Measurements from ENCODE around the gene BOD1L1. TPM values are rescaled to one million over a fixed set of nuclear protein-coding genes. Genes with fewer than 3 reads are reported as not detected.

BOD1L1 gene
- total RNA-seq, 1 experiment from 2014 or later = 37.2 TPM

DNA sequence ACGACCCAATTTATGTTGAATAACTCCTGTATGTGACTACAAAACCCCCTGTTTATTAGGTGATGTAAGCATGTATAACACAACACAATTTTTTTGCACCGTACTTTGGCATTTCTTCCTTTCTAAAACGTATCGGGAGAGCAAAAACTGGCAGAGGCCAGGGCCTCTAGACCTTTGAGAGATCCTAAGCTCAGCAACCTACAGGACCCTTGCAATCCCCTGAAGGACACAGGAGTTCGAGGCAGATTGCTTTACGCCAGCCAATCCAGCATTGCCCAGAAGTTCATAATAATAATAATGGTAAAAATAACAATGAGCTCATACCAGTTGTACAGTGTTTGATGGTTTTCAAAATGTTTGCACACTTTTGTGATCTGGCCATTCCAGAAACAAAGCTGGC, 90.9 kb downstream of the BOD1L1 start:
- no peaks in the 10 kb centered on the region for H3K4me1 Mint-ChIP-seq (ENCODE audit: low read depth, unreplicated experiment)

DNA sequence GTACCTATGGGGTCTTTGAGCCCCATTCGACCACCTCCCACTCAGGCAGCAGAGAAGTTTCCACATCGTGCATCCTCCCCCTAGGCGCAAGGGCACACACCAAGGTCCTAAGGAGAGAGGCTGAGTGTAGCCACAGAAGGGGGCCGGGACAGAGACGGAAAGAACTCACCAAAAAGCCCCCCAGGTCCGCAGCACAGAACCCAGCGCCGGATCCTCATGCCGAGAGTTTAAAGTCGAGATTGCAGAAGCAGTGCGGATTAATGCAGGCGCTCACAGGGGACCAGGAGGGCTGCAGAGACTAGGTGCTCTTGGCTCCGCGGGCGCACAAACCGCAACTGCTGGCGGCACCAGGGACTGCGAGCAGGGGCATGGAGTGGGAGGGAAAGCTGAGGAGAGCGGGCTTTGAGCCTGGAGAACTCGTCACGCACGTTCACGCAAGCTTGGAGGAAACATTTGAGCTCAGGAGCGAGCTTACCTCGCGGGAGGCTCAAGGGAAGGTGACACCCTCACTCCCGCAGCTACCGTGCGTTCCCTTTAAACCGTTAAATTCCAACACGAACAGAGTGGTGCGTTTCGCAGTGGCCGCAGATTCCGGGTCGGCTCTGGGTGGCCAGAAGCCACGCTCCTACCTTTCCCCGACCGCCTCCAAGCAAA, 91.7 kb downstream of the BOD1L1 start:
- Mint-ChIP-seq H3K4me1 (ENCODE audit: low read depth, unreplicated experiment) (no peaks in the 10 kb centered on the region), H3K4me3 (ENCODE audit: unreplicated experiment) (no peak overlapping the region), H3K9me3 (ENCODE audit: unreplicated experiment) (no peaks in the 10 kb centered on the region), H3K36me3 (ENCODE audit: insufficient read depth, unreplicated experiment) (no peaks in the 10 kb centered on the region), H3K27ac (ENCODE audit: unreplicated experiment) (no peak overlapping the region), H3K27me3 (ENCODE audit: insufficient read depth, unreplicated experiment) (peaks cover 2% of the 10 kb centered on the region)
- TF ChIP-seq, protein P1, sequence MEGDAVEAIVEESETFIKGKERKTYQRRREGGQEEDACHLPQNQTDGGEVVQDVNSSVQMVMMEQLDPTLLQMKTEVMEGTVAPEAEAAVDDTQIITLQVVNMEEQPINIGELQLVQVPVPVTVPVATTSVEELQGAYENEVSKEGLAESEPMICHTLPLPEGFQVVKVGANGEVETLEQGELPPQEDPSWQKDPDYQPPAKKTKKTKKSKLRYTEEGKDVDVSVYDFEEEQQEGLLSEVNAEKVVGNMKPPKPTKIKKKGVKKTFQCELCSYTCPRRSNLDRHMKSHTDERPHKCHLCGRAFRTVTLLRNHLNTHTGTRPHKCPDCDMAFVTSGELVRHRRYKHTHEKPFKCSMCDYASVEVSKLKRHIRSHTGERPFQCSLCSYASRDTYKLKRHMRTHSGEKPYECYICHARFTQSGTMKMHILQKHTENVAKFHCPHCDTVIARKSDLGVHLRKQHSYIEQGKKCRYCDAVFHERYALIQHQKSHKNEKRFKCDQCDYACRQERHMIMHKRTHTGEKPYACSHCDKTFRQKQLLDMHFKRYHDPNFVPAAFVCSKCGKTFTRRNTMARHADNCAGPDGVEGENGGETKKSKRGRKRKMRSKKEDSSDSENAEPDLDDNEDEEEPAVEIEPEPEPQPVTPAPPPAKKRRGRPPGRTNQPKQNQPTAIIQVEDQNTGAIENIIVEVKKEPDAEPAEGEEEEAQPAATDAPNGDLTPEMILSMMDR (IDR thresholded peaks at IDR 0.05; ENCODE audit: insufficient read depth in 1 of 2, low read depth in 1 of 2, low read length in 1 of 2, severe bottlenecking in 1 of 2, unreplicated experiment in 1 of 2) = no peak
- ChIA-PET POLR2A (no interaction called here), CTCF (no interaction called here)
- no TSS peak for BruUV-seq (replicated peaks)
- Histone ChIP-seq H3K4me3 (ENCODE audit: low read depth, low read length) (no peak overlapping the region), H3K27me3 (replicated peaks; ENCODE audit: control insufficient read depth, insufficient read depth, low read length) (no peaks in the 10 kb centered on the region), H3K9me3 (no peaks in the 10 kb centered on the region), H3K4me1 (no peaks in the 10 kb centered on the region), H3K36me3 (ENCODE audit: control insufficient read depth, insufficient read depth, low read length) (no peaks in the 10 kb centered on the region)
- no peak for DNase-seq
- intact Hi-C loops (cut with micrococcal nuclease; ENCODE audit: unreplicated experiment) = no loop called here

More for the DNA sequence above, 90.9 kb downstream of the BOD1L1 start:
- Mint-ChIP-seq H3K27ac (ENCODE audit: unreplicated experiment) (no peak overlapping the region), H3K36me3 (ENCODE audit: insufficient read depth, unreplicated experiment) (no peaks in the 10 kb centered on the region), H3K27me3 (ENCODE audit: insufficient read depth, unreplicated experiment) (peaks cover 2% of the 10 kb centered on the region), H3K4me3 (ENCODE audit: unreplicated experiment) (no peak overlapping the region), H3K9me3 (ENCODE audit: unreplicated experiment) (no peaks in the 10 kb centered on the region)
- Histone ChIP-seq H3K4me1 (no peaks in the 10 kb centered on the region), H3K36me3 (ENCODE audit: control insufficient read depth, insufficient read depth, low read length) (no peaks in the 10 kb centered on the region), H3K4me3 (ENCODE audit: low read depth, low read length) (no peak overlapping the region), H3K9me3 (no peaks in the 10 kb centered on the region), H3K27me3 (replicated peaks; ENCODE audit: control insufficient read depth, insufficient read depth, low read length) (no peaks in the 10 kb centered on the region)
- TF ChIP-seq, protein P1 (IDR thresholded peaks at IDR 0.05; ENCODE audit: insufficient read depth in 1 of 2, low read depth in 1 of 2, low read length in 1 of 2, severe bottlenecking in 1 of 2, unreplicated experiment in 1 of 2) = no peak
- intact Hi-C loops (cut with micrococcal nuclease; ENCODE audit: unreplicated experiment) = no loop called here
- DNase-seq = no peak
- POLR2A ChIA-PET = no interaction called here
- CTCF ChIA-PET = no interaction called here
- BruUV-seq (replicated peaks) = no TSS peak

DNA sequence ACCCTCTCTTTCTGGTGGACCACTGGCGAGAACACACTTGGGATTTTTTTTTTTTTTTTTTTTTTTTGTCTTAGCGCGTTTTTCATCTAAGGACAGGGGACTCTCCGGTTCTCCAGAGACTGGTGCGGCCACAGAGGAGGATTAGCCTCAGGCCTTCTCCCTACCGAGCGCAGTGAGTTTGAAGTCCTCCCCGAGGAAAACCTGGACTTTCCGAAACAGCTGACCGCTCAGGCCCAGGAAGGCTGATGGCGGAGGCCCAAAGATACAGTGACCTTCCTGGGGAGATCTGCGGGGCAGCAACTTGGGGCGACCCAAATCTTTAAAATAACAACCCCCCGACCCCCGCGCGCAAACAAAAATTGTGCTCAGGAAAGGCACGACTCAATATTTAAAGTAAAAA, 92.4 kb downstream of the BOD1L1 start:
- H3K4me3 ChIP-seq (ENCODE audit: low read depth, low read length) = no peak overlapping the region
- intact Hi-C loops (cut with micrococcal nuclease; ENCODE audit: unreplicated experiment) = no loop called here
- ChIA-PET CTCF (no interaction called here), POLR2A (no interaction called here)
- no peaks in the 10 kb centered on the region for H3K9me3 ChIP-seq
- no peak overlapping the region for H3K4me3 Mint-ChIP-seq (ENCODE audit: unreplicated experiment)
- no peaks in the 10 kb centered on the region for H3K36me3 Mint-ChIP-seq (ENCODE audit: insufficient read depth, unreplicated experiment)
- TF ChIP-seq, protein P1 (IDR thresholded peaks at IDR 0.05; ENCODE audit: insufficient read depth in 1 of 2, low read depth in 1 of 2, low read length in 1 of 2, severe bottlenecking in 1 of 2, unreplicated experiment in 1 of 2) = no peak
- no peaks in the 10 kb centered on the region for H3K4me1 ChIP-seq
- peaks cover 2% of the 10 kb centered on the region for H3K27me3 Mint-ChIP-seq (ENCODE audit: insufficient read depth, unreplicated experiment)
- H3K27ac Mint-ChIP-seq (ENCODE audit: unreplicated experiment) = no peak overlapping the region
- H3K36me3 ChIP-seq (ENCODE audit: control insufficient read depth, insufficient read depth, low read length) = no peaks in the 10 kb centered on the region
- H3K27me3 ChIP-seq (replicated peaks; ENCODE audit: control insufficient read depth, insufficient read depth, low read length) = no peaks in the 10 kb centered on the region
- DNase-seq = no peak
- no TSS peak for BruUV-seq (replicated peaks)
- H3K4me1 Mint-ChIP-seq (ENCODE audit: low read depth, unreplicated experiment) = no peaks in the 10 kb centered on the region
- H3K9me3 Mint-ChIP-seq (ENCODE audit: unreplicated experiment) = no peaks in the 10 kb centered on the region

Measured in Caco-2 (cell line).